ENCODE results near the gene DSCAM.

DSCAM gene

DNA sequence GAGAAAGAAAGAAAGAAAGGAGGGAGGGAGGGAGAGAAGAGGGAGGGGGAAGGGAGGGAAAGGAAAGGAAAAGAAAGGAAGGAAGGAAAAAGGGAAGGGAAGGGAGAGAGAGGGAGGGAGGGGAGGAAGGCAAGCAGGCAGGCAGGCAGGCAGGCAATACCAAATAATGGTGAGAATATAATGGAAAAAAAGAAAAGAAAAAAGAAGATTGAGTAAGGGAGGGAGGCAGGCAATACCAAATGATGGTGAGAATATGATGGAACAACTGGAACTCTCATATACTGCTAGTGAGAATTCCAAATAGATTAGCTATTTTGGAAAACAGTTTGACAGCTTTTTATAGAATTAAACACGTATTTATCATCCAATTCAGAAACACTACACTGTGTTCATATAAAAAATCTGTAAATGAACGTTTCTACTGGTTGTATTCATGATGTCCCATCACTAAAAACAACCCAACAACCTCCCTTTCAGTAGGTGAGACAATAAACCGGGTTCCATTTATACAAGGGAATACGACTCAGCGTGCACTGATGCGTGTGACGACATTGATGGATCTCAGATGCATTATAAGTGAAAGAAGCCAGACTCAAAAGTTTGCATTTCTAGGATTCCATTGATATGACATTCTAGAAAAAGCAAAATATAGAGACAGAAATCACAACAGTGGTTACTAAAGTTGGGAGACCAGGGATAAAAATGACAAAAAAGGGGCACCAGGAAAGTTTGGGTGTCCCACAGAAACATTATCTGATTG, 226.4 kb downstream of the DSCAM start:
- no peak for TF ChIP-seq EZH2 (IDR thresholded peaks at IDR 0.05; ENCODE audit: borderline replicate concordance, low read length)
- TF ChIP-seq, protein P1, sequence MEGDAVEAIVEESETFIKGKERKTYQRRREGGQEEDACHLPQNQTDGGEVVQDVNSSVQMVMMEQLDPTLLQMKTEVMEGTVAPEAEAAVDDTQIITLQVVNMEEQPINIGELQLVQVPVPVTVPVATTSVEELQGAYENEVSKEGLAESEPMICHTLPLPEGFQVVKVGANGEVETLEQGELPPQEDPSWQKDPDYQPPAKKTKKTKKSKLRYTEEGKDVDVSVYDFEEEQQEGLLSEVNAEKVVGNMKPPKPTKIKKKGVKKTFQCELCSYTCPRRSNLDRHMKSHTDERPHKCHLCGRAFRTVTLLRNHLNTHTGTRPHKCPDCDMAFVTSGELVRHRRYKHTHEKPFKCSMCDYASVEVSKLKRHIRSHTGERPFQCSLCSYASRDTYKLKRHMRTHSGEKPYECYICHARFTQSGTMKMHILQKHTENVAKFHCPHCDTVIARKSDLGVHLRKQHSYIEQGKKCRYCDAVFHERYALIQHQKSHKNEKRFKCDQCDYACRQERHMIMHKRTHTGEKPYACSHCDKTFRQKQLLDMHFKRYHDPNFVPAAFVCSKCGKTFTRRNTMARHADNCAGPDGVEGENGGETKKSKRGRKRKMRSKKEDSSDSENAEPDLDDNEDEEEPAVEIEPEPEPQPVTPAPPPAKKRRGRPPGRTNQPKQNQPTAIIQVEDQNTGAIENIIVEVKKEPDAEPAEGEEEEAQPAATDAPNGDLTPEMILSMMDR (IDR thresholded peaks at IDR 0.05; ENCODE audit: low read length) = no peak
- H3K27ac ChIP-seq (ENCODE audit: low read depth, low read length, poor library complexity, severe bottlenecking) = no peak overlapping the region
- no peaks in the 10 kb centered on the region for H3K9me2 ChIP-seq (ENCODE audit: low read depth, low read length)
- no peaks in the 10 kb centered on the region for H3K27me3 ChIP-seq (ENCODE audit: insufficient read depth, low read length)
- H3K79me2 ChIP-seq (ENCODE audit: insufficient read depth, low read length) = no peaks in the 10 kb centered on the region
- H2AFZ ChIP-seq (ENCODE audit: low read length) = no peak overlapping the region
- no peak overlapping the region for H3K9ac ChIP-seq (ENCODE audit: low read length)
- no peaks in the 10 kb centered on the region for H3K36me3 ChIP-seq (ENCODE audit: insufficient read depth, low read length)
- no peak overlapping the region for H3K4me2 ChIP-seq (ENCODE audit: low read length)
- H3K9me3 ChIP-seq (ENCODE audit: low read length) = no peaks in the 10 kb centered on the region
- H3K4me1 ChIP-seq (ENCODE audit: insufficient read depth, low read length, severe bottlenecking) = no peaks in the 10 kb centered on the region
- no peaks in the 10 kb centered on the region for H4K20me1 ChIP-seq (ENCODE audit: insufficient read depth, low read length)
- H3F3A ChIP-seq (ENCODE audit: insufficient read depth, low read length) = no peaks in the 10 kb centered on the region
- no peak overlapping the region for H3K4me3 ChIP-seq (ENCODE audit: low read depth, low read length, poor library complexity, severe bottlenecking)

DNA sequence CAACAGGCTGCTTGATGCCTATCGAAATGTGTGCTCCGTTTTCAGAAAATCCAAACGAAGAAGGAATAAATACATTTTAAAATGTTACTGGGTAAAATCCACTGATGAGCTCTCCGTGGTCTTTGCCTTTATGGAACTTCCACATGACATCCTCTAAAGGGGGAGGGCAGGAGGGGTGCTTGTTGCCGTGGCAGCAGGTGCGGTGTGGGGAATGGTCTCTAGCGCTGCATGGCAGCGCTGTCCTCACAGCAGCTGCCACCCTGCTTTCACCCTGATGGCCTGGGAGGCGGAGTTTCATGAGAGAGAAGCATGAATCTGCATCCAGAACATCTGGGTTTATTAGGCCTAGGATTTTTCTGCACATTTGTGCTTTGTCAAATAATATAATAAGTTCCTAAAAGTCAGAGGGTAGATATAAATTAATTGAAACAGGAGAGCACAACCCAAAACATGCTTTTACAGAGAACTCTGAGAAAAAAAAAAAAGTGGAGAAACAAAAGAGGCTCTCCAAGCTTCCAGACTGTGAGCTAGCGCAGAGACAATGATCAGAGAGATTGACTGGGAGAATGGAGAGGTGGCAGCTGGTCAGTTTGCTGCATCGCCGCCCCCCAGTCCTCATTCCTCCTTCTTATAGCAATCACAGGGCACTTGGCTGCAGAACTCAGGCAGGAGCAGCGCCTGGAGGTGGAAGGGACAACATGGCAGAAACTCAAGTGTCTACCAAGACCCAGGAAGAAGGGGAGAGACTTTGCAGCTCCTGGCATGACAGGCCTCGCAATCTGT, 228.6 kb downstream of the DSCAM start:
- H3K27me3 ChIP-seq (ENCODE audit: insufficient read depth, low read length) = no peaks in the 10 kb centered on the region
- no peaks in the 10 kb centered on the region for H3K4me1 ChIP-seq (ENCODE audit: insufficient read depth, low read length, severe bottlenecking)
- H3K36me3 ChIP-seq (ENCODE audit: insufficient read depth, low read length) = no peaks in the 10 kb centered on the region

DNA sequence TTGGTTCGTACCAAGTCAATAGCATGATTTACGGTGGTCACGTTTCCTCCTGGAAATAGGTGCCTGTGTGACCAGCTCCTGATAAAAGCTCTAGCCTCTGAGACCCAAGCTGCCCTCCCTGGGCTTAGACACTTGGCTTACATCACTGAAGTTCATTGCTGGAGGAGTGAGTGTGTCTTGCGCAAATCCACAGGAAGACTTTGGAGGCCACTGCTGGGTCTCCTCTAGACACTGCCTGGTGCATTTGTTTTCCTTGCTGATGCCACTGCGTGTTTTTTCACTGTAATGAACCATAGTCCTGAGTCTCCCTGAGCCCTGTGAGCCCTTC, 230.6 kb downstream of the DSCAM start:
- no peaks in the 10 kb centered on the region for H3K79me2 ChIP-seq (ENCODE audit: insufficient read depth, low read length)
- H3K9ac ChIP-seq (ENCODE audit: low read length) = no peak overlapping the region
- no peaks in the 10 kb centered on the region for H3K9me3 ChIP-seq (ENCODE audit: low read length)
- H4K20me1 ChIP-seq (ENCODE audit: insufficient read depth, low read length) = no peaks in the 10 kb centered on the region
- H2AFZ ChIP-seq (ENCODE audit: low read length) = no peak overlapping the region
- H3K27ac ChIP-seq (ENCODE audit: low read depth, low read length, poor library complexity, severe bottlenecking) = no peak overlapping the region
- H3K4me3 ChIP-seq (ENCODE audit: low read depth, low read length, poor library complexity, severe bottlenecking) = no peak overlapping the region
- no peaks in the 10 kb centered on the region for H3K9me2 ChIP-seq (ENCODE audit: low read depth, low read length)
- no peak overlapping the region for H3K4me2 ChIP-seq (ENCODE audit: low read length)
- H3K27me3 ChIP-seq (ENCODE audit: insufficient read depth, low read length) = no peaks in the 10 kb centered on the region
- TF ChIP-seq EZH2 (IDR thresholded peaks at IDR 0.05; ENCODE audit: borderline replicate concordance, low read length) = no peak
- TF ChIP-seq, protein P1 (IDR thresholded peaks at IDR 0.05; ENCODE audit: low read length) = no peak
- H3K4me1 ChIP-seq (ENCODE audit: insufficient read depth, low read length, severe bottlenecking) = no peaks in the 10 kb centered on the region
- no peaks in the 10 kb centered on the region for H3K36me3 ChIP-seq (ENCODE audit: insufficient read depth, low read length)
- no peaks in the 10 kb centered on the region for H3F3A ChIP-seq (ENCODE audit: insufficient read depth, low read length)

More for the DNA sequence above, 228.6 kb downstream of the DSCAM start:
- no peak overlapping the region for H3K4me3 ChIP-seq (ENCODE audit: low read depth, low read length, poor library complexity, severe bottlenecking)
- H2AFZ ChIP-seq (ENCODE audit: low read length) = no peak overlapping the region
- H3K79me2 ChIP-seq (ENCODE audit: insufficient read depth, low read length) = no peaks in the 10 kb centered on the region
- H3K4me2 ChIP-seq (ENCODE audit: low read length) = no peak overlapping the region
- H3K9me3 ChIP-seq (ENCODE audit: low read length) = no peaks in the 10 kb centered on the region
- H3K9ac ChIP-seq (ENCODE audit: low read length) = no peak overlapping the region
- no peak overlapping the region for H3K27ac ChIP-seq (ENCODE audit: low read depth, low read length, poor library complexity, severe bottlenecking)
- no peaks in the 10 kb centered on the region for H4K20me1 ChIP-seq (ENCODE audit: insufficient read depth, low read length)
- H3F3A ChIP-seq (ENCODE audit: insufficient read depth, low read length) = no peaks in the 10 kb centered on the region
- no peaks in the 10 kb centered on the region for H3K9me2 ChIP-seq (ENCODE audit: low read depth, low read length)
- TF ChIP-seq, protein P1 (IDR thresholded peaks at IDR 0.05; ENCODE audit: low read length) = no peak
- TF ChIP-seq EZH2 (IDR thresholded peaks at IDR 0.05; ENCODE audit: borderline replicate concordance, low read length) = no peak

All from OCI-LY1 (cell line).